NCI-H524 (cell line): ENCODE measurements around the gene TACC2.
"Not testable (repeated sequence)": the region's sequence is repeated elsewhere in the genome, so short reads cannot be mapped to it uniquely, and the experiment has no call there.

Source experiments
- DNase-seq, 2 experiments: peaks; one replicate each; lab custom pipeline; 2025; lab: John Stamatoyannopoulos, UW

The TACC2 gene

DNA sequence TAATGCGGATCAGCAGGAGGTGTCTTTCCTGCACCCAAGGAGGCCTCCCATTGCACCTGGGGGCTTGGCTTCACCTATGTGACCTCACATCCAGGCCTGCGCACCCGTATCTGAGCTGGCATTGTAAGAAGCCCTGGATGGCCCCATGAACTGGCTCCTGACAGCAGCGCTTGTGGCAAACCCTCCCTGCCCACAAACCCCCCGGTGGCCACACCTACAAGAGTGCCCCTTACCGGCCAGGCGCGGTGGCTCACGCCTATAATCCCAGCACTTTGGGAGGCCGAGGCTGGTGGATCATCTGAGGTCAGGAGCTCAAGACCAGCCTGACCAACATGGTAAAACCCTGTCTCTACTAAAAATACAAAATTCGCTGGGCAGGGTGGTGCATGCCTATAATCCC is 107.2 kb downstream of the TACC2 start:
- not testable (repeated sequence) for DNase-seq

DNA sequence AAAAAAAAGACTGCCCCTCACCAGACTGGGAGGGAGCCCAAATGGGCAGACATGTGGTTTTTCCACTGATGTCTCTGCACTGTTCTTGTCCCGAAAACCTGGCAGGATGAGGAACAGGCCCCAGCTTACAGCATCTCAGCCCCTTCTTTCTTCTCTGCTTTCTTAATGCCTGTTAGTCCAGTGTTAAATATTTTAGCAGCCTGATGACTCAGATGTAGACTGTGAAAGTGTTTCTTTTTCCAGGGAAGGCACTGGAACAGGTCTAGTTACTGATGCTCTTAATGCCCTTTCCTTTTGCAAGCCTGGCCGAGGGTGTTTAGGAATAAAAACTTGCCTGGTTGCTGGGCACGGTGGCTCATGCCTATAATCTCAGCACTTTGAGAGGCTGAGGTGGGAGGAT is 107.7 kb downstream of the TACC2 start:
- no peak for DNase-seq

DNA sequence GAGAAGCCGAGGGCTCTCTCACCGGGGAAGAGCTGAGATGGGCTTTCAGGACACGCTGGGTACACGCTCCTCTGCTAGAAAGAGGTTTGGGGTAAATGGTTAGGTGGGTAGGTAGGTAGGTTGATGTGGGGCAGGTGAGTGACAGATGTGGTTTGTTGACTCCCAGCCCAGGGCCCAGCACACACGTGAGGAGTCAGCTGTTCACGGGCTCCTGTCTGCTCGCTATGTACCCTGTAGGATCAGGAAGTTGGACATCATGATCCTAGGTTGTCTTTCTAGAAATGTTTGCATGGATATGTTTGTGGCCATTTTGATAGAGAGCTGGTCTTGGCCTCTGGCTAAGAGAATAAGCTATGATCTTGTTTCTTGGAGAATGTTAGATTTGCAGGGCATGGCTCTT is 109.0 kb downstream of the TACC2 start:
- DNase-seq: no peak

DNA sequence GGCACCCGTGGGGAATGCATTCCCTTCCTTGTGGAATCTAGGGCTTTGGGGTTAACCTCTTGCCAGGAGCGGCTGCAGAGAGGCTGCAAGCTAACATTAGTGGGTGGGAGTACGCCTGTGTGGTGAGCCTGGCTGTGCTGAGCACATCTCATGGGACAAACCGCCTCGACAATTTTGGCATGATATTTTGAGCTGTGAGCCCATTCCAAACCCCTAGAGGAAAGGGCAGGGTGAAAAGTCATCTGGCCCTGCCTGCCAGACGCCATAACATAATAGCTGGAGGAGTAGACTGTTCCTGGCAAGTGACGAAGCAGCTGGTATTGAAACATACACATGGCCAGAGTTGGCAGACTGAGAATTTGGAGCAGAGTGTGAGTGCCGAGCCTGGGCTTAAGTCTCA is 110.0 kb downstream of the TACC2 start:
- DNase-seq: peak in 1 of 2 experiments; percentile 40

DNA sequence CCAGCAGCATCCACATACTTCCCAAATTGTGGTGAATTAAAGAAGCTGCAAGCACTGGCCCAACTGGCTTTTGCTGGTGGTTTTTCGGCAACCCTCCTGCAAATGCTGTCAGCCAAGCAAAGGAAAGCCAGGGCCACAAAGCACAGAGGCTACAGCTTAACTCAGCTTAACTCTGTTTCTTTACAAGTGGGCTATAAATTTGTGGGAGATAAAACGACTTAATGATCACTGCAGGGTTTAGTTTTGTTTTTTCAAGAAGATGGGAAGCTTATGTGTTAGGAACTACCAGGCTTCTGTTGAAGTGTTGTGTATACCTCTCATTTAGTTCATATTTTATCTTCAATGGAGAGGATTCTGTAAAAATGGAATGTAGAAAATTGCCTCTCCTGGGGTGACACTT is 110.6 kb downstream of the TACC2 start:
- no peak for DNase-seq

DNA sequence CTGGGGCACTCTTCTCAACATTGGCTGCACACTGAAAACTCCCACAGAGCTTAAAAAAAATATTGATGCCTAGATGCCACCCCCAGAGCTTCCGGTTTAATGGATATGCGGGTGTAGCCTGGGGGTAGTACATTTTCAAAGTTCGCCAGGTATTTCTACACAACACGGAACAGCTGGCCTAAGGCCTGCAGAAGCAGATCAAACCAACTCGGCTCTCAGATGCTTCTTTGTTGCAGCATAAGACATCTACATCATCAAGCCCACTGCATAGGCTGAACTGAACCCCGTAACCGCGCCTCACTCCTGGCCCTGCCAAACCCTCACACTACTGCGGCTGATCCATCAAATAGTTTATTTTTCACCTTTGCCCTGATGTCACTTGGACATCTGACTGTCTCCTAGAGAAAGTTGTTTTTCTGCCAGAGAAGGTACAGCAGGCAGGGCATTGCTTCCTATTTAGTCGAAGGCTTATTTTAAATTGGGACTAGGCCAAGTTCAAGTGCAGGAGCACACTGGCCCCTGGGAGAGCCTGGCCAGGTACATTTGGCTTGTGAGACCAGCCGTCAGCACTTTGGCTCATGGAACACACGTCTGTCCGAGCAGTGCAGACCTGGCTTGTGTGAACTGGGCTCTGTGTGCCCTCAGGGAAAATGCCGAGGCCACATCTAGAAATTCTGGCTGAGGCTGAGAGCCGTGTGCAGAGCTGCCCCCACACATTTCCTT is 113.3 kb downstream of the TACC2 start:
- no peak for DNase-seq

DNA sequence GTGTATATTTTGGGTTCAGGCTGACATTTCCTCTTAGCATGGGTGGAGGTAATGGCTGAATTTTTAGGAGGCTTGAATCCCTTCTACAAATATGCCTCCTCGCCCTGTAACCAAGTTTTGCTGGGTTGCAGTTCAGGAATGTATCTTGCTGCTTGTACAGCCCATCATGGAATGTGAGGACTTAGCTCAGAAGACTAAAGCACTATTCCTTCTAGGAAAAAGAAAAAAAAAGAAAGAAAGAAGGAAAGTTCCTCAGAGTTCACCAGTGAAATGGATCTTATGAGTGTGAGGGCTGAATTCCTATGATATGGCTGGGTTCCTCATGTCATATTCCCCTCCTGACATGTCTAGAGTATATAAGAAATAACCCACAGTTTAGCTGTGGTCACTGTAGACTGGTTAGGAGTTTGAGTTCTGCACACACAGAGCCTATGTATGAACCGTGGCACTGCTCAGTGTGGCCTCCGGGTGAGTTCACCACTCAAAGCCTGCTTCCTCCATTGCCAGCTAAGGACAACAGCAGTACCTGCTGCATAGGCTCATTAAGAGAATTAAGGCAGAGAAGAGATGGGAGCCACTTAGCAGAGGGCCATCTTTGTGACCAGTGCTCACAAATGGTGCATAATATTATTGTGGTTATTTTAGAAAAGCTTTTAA is 114.0 kb downstream of the TACC2 start:
- DNase-seq: no peak

DNA sequence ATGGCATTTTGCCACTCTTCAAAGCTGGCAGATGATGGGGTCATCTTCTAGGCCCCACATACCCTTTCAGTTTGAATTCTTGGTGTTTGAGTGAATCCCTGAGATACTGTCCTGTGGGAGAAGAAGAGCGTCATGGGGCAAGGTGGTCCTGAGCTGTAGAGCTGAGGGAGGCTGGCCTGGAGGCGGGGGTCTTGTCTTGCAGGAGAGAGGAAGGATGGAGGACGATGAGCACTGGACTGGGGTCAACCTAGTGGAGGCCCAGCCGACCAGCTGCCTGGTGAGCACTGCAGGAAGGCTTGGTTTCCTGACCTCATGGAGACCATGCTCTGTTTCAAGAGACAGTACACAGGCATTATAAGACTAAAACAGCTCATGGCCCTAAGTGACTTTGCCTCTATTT is 114.6 kb downstream of the TACC2 start:
- no peak for DNase-seq

DNA sequence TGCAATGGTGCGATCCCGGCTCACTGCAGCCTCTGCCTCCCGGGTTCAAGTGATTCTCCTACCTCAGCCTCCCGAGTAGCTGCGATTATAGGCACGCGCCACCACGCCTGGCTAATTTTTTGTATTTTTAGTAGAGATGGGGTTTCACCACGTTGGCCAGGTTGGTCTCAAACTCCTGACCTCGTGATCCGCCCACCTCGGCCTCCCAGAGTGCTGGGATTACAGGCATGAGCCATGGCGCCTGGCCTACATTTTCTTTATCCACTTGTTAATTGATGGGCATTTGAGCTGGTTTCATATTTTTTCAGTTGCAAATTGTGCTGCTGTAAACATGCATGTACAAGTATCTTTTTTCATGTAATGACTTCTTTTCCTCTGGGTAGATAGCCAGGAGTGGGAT is 119.8 kb downstream of the TACC2 start:
- DNase-seq: not testable (repeated sequence)

DNA sequence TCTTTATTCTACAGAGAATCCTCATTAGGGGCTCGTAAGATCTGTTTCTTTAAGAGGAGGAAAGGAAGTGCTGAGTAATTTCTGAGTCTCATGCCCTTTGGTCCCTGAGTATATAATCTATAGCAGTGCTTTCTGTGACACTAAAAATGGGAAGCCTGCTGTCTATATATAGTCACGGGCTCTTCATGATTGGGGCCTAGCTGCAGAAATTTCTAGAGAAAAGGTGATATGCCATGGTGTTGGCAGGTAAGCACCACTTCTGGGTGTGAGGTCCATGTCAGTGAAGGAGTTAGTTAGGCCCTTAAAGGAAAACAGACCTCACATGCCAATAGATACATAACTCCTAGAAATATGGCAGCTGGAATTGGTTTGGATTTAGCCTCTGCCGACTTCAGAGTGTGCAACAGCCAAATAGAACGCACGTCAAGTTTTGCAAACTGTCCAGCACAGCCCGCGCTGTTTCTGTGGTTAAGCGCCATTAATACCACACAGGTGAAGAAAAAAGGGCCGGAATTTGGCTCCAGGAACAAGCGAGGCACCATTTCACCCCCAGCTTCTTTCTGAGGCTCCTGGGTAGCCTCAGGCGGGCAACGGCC is 123.2 kb downstream of the TACC2 start:
- DNase-seq: no peak

DNA sequence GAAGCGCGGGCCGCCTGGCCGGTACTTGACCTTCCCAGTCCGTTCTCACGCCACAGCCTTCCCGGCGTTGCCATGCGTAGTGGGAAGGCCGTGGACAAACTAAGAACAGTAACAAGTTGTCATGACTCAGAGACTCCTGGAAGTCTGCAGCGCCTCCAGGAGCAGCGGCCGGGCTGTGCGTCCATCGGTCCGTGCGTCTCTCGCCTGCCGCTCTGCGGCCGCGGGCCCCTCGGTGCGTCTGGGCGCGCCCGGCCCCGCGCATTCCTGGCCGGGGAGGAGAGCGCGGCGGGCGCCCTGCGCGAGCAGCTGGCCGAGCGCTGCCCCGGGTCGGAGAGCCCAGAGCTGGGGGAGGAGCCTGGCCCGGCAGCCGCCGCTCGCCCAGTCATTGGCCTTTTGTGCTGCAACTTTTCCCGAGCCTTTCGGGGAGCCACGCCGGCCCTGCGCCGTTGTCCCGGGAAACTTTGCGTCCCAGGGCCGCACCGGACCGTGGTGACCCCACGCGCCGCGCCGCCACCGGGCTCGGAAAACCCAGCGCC is 123.7 kb downstream of the TACC2 start:
- DNase-seq: peak in 1 of 2 experiments; percentile 33

DNA sequence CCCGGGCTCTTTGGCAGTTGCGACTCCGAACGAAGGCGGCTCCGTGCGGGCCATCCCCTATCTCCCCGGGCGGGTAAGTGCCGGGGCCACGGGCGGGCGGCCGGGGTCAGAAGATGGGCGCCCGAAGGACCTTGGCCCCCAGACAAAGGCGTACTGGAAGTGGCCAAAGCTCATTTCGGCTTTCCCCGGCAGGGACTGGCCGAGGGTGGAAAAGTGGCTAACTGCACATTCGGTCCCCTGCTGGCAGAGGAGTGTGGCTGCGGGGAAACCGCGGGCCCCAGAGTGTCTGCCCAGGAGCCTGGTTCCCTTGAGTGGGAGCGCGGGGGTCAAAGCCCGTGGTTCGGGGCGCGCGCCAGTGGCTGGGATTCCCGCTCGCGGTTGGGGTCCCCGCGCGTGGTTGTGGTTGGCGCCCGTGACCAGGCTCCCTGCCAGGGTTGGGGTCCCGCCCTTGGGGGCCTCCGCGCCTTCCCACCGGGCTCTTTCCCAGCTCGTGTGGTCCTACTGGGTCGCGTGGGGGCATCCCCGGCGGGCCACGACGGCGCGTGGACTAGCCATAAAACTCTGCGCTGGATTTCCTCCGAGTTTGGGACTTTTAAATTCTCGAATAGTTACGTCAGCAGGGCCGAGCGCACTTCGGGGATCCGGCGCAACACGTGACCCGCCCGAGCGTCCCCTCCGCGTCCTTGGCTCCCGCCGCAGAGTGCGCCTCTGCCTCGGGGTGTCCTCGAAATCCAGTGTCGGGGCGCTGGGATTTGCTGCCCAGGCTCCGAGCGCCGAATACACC is 124.4 kb downstream of the TACC2 start:
- peak in 1 of 2 experiments; percentile 20 for DNase-seq

DNA sequence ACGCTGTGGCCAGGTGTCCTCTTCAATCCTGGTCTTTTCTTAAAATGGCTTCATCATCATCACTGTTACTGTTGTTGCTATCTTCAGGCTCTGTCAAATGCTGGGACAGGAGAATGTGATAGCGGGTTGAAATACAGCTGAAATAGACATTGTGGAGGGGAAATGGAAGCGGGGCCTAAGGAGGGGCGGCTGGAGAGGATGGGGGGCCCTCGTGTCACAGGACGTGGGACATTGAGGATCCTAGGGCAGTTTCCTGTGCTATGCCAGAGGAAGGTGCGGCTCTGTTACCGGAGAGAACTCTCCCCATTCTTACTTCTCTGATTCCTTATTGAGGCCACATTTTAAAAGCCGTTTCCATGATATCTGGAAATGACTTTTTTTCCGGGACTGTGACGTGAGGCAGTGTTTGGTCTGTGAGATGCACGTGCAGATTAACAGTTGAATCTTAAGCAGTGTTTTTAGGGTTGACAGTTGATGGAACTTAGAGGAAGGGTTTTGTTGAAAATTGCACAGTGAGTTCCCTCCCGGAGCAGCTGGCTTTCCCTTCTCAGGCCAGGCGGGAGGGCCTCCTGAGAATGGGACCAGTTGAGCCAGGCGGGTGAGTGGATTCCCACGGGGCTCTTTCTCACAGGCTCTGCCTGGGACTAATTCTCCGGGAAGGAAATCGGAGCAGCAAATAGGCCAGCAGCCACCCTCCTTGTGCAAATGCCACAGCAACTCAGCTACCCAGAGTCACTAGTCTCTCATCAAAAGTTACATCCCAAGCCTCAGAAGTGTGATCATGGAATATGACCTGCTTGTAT is 125.2 kb downstream of the TACC2 start:
- DNase-seq: no peak

DNA sequence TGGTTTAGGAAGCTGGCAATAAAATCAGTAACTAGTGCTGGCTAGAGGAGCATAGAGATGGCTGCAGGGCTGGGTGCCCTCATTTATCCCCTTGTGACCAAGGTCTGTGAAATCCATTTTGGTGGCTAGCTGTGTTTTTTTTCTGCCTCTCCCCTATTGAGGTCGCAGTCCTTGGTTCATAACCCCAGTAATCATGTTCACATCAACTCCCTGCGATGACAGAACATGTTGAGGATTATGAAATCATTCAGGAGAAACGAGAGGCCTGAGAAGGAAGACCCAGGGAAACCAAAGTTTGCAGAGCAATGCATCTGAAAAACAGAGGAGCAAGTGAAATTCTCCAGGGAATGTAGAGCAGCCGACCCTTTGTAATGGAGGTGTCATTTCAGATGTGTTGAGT is 126.9 kb downstream of the TACC2 start:
- no peak for DNase-seq

DNA sequence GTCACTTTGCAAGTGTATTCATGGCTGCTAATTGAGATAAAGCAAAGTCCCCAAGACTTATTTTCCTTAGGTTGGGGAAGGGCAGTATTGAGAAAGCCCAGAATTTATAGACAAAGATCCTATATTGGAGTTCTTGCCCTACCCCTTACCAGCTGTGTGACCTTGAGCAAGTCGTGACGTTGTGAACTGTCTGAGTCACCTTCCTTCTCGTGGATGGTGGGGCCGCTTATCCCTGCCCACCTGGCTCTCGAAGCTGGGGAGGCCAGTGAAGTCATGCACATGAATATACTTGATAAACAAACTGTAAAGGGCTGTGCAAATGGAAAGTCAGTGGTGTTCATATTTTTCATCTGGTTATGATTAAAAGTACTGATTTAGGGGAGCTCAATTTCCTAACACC is 127.4 kb downstream of the TACC2 start:
- no peak for DNase-seq

DNA sequence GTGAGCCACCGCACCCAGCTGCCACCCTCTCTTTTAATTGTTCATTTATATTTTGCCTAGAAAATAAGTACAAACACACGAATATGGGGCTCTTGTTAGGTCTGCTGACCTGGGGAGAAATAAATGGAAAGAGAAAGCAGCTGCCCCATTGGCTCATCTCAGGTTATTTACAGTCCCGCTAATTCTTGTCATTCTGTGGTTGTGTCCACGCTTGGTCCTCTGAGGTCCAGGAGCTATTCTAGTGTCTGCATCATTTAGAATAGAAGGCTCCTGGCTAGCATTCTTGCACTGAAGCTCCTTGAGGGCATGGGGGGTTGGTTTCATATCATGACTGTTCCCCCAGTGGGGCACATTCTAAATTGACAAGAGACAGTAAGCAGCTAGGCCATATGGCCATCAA is 128.5 kb downstream of the TACC2 start:
- DNase-seq: no peak

DNA sequence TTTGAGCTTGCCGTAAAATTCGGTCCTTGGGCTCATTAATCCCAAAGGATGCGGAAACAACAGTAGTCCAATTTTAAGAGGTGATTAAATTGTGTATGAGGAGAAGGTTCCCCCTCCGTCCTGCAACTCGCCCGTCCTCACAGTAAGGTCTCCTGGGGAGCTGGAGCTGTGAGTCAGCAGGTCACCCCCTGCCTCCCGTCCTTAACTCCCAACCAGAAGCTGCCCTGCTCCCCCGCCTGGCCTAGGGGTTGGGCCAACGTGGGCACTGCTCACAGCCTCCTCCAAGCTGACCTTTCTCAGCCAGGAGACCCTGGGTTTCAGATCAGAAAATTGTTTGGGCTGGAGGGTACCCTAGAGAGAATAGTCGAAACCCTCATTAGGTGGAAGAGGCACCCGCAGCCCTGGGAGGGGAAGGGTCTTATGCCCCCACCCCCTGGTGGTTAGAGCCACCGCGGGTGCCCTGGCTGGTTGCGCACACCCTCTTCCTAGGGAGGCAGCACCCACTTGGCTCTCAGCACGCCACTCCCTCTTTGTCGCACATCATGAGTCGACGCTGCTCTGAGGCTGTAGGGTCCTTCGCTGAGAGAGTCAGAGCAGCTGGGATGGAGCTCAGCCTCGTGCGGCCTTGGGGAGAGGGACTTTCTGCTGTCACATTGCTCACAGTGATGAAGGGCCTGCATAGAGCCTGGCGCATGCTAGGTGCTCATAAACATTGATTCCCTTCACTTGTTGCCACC is 131.2 kb downstream of the TACC2 start:
- DNase-seq: no peak

DNA sequence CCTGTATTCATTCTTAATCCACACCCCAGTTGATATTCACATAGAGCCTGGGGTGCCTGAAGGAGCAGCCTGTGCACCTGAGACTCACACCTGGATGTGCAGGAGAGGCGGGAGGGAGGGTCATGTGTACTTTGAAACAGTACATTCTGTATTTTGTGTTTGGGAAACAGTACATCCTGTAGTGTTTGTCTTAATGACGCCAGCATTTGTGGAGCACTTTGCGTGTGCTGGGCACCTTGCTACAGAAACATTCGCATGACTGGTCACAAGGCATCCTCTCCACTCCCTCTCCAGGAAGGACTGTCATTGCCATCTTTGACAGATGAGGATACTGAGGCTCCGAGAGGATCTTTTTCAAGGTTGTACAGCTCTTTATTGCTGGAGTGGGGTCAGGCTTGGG is 132.1 kb downstream of the TACC2 start:
- DNase-seq: no peak

DNA sequence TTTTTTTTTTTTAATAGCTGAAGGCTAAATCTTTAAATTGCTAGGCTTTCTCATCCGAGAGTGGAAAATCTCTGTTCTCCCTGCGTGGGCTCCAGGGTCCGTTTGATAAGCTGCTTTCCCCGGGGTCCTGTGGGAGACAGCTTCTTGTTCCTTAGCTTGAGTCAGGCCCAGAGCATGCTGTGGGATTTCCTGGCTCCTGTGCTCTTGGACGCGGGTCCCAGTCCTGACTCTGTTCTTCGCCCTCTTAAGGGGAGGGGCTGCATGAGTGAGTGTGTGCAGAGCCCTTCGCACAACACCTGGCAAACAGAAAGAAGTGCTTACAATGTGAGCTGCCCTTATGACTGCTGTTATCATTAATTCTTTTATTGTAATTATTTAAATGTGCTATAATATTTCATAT is 133.5 kb downstream of the TACC2 start:
- no peak for DNase-seq

DNA sequence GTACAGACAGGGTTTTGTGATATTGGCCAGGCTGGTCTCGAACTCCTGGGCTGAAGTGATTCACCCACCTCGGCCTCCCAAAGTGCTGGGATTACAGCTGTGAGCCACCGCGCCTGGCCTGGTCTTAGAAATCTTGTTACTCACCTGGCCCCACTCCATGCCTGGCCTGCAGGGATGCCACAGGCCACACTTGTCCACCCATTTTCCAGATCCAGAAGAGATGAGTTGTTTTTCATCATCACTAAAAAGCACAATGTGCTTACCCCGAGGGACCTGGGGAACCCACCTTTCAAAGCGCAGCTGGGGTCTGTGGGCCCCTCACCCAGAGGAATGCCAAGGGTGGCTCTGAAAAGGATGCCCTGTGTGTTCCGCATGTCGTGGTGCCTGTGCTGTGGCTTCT is 134.2 kb downstream of the TACC2 start:
- DNase-seq: no peak

DNA sequence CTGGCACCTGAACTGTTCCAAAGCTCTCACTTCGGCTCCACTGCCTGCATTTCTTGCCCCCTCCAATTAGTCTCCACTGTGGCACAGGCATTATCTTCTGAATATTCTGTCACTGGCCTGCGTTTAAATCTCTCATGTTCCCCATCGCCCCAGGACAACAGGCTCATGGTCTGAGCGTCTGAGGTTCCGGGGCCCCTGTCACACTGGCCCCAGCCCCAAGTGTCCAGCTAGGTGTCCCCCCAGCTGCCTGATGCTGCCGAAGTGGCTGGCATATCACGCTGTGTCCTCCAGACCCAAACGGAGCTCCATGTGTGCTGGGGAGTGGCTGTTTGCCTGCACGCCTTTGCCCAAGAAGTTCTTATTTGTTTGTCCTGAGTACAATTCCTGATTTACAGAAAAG is 135.4 kb downstream of the TACC2 start:
- DNase-seq: no peak
